ENCODE data around the gene M1AP.
"Not testable (repeated sequence)": the region's sequence is repeated elsewhere in the genome, so short reads cannot be mapped to it uniquely, and the experiment has no call there.

M1AP gene

DNA sequence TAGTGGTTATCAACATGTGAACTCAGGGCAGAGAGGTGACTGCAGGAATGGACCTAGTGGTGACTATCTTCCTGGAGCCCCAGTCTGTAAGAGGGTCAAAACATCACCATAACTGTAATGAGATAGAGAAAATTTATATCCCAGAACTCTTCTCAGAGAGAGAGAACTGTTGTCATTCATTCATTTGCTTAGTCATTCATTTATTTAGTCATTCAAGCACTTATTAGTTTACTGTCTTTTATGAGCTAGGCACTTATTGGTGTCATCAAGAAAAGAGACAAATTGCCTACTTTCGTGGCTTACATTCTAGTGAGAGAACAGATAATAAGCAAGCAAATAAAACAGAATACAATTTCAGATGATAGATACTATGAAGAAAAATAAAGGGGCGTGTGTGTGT, 59.5 kb downstream of the M1AP start:
- DNase-seq, result no peak

DNA sequence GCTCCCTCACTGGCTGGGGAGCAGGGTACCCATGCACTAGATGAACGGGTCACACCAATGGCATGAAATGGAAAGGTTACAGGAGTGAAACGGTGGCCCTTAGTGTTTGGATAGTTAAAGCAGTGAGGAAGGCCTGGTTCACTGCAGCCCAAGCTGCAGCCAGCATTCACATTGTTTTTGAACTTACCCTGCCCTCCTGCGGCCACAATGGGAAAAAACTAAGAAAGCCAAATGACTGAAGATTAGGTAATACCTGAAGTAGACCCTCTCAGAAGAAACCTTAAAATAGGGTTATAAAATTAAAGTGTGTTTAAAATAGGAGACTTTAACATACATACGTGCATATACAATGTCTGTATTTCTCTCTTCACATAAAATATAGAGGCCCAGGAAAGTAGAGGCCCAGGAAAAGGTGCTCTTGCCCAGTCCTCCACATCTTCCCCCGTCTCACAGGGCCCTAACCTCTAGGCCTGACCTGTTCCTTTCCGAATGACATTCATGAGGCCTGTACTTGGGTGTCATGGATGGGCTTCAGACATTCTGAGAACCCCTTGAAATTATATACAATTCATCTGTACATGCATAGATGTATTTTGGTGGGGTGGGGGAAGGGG, 60.4 kb downstream of the M1AP start:
- peak; percentile 70 for DNase-seq

DNA sequence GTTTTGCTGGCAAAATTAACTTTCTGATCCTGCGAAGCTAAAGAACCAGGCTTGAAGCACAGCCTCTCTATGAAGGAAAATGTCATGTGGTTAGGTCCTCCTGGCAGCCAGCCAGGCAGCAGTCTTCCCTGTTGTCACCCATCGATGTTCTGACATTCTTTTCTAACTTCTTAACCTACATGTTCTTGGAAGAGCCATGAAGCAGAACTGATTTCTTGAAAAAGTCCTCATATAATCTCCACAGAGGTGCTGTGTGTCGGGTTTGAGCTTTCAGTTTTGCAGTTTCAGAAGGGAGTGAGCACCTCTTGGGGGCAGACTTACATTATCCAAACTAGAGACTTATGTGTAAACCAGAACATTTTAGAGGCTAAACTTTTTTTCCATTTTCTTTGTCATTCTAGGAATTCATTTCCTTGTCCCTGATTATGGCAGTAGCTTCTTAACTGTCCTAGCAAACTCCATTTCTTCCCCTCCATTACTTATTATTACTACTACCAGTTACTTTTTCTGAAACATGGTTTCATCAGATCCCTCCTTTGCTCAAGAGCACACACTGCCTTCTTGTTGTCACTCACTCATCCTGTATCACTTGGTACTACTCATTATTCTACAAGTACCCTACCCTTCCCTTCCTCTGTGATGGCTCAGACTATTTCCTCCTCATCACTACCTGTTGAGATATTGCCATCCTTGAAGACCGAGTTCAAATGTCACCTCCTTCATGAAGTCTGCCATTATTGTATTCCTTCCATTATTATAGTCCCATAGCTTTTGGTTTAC, 62.5 kb downstream of the M1AP start:
- peak; percentile 35 for DNase-seq

DNA sequence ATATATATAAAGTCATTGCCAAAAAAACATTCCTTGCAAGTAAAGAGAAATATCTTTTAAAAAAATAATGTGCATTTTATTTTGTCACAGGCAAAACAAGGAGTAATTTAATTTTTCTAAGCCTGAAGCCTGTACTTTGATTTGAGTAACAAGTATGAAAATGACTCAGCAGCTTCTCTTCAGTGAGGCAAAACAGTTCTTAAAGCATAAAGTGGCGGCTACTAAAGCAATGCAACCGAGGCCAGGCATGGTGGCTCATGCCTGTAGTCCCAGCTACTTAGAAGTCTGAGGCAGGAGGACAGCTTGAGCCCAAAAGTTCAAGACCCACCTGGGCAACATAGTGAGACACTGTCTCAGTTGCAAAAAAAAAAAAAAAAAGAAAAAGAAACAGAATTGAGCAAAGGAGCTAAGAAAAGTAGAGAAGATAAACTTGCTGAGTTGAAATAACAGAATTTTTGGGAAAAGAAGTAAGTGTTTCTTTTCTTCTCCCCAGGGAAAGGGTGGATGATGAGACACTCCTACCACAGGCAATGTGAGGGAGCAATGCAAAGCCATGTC, 64.0 kb downstream of the M1AP start:
- peak; percentile 40 for DNase-seq

DNA sequence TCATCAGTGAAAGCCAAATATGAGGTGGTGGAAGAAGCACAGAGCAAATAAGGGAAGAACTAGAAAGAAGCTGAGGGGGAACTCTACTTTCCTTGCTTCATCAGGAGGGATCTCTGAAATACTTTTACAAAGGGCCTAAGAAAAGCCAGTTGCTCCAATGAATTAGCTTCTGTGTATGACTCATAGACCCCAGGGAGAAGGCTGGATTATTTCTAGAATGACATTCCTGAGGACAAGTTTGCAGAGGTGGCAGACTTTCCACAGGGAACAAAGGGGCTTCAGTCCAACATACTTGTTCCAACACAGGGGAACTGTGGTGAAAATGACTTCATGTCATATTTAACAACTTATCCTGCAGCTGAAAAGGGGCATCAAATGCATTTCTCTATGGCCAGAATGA, 64.6 kb downstream of the M1AP start:
- no peak for DNase-seq

DNA sequence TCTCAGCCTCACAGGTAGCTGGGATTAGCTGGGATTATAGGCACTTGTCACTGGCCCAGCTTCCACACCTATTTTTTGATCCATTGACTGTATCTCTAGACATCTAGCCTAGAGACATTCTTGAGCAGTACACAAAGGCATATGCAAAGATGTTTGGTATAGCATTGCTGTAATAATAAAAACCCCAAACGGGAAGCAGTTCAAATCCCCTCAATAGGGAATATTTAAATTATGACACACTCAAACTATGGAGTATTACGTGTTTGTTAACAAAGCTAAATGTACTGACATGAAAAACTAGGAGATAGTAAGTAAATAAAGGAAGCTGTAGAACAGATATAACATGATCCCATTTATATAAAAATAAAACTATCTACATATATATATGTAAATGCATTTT, 65.9 kb downstream of the M1AP start:
- no peak for DNase-seq

DNA sequence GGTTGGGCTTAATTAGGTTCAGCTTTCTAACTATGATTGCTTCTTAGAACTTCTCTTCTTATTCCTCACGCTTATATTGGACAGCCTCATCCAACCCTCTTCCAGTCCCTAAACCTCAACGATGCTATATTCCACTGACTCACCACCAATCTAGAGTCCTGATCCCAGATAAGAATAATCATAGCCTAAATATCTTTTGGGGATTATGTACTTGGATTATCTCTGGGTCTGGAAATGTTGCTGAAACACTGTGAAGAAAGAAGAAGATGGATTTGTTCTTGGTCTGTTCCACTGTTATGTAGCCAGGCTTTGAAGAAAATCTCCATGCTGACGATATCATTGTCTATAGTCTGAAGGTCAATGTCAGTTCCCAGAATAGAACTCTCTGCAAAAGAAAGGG, 66.7 kb downstream of the M1AP start:
- no peak for DNase-seq

DNA sequence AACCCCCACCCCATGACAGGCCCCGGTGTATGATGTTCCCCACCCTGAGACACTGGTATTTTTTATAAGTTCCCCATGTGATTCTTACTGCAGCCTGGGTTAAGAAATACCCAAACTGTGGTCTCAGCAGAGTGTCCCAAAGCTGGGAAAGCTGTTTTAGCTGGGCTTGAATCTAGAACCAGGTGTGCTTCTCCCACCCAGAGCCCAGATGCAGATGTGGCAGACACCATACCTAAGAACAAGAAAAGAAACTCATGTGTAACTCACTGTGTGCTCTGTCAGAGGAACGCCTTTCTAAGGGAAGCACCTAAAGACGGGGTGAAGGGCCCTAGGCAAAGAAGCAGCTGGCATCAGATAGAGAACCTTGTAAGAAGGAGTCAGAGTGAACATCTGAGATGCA, 69.7 kb downstream of the M1AP start:
- no peak for DNase-seq

DNA sequence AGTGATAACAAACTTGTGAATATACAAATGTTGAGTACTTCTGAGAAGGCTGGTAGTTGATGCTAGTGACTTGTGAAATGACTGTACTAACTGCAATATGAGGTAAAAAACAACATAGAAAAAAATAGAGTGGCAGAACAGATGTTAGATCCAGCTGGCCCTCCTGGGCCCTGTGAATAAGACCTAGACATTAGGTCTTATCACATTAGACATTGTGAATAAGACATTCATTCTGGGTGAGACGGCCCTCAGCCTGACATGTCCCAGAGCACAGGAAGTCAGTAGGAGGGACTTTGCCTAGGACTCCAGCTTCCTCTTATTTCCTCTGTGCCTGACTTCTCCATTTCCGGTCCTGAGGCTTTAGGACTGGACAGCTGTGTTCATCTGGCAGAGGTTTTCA, 70.7 kb downstream of the M1AP start:
- peak; percentile 17 for DNase-seq

DNA sequence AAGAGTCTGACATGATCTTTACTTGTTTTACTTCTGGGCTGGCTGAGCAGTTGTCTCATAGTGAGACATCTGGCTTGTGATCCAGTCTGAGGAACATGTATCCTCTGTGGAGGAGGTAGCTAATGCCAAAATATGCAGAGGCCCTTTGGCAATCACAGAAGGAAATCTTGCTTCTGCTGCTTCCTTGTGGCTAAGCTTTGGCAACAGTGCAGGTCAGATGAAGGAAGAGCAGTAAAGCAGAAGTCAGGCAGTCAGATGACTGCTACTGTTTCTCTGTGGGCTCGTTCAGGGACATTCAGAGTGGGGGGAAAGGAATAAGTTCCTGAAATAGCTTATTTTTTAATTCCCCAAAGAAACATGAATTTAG, 71.3 kb downstream of the M1AP start:
- DNase-seq, result no peak

DNA sequence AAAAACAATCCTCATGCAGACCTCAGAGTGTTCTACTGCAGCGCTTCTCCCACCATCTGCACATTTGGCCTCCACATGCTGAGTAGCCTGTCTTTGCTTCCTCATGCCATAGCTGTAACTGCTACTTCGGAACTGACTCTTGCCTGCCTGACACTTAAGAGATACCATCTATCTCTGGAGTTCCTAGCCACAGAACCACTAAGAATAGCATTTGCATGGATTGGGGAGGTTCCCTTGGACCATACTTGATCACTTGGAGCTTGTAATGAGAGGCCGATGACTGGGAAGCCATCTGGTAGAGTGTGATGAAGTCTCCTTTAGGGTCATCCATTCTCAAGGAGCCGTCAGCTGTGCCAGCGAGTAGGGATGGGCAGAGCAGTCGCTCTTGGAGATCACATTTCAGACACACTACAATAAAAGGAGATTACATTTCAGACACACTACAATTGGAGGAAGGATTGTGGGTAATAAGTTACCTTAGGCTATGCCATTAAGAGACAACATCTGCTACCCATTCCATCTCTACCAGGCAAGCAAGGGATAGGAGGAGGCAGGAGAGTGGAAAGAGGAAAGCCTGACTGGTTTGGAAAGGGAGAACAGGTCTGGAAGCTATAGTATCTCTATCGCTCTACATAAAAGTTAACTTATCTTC, 71.8 kb downstream of the M1AP start:
- no peak for DNase-seq

DNA sequence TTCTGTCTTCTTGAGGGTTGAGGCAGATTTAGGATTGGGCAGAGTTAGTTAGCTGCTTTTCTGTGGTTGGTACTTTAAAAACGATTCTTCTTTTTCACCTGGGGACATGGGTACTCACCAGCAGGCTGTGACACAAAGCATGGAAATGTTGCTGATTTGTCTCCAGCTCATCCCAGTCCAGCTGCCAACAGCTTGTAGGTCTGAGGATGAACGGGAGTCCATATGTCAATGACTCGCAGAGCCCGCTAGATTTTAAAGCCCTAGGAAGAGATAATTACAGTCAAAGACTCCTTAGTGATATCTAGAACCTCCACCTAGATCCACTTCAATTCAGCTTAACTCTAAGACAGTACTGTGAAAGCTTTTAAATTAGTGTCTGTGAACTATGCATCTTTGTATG, 72.8 kb downstream of the M1AP start:
- no peak for DNase-seq

DNA sequence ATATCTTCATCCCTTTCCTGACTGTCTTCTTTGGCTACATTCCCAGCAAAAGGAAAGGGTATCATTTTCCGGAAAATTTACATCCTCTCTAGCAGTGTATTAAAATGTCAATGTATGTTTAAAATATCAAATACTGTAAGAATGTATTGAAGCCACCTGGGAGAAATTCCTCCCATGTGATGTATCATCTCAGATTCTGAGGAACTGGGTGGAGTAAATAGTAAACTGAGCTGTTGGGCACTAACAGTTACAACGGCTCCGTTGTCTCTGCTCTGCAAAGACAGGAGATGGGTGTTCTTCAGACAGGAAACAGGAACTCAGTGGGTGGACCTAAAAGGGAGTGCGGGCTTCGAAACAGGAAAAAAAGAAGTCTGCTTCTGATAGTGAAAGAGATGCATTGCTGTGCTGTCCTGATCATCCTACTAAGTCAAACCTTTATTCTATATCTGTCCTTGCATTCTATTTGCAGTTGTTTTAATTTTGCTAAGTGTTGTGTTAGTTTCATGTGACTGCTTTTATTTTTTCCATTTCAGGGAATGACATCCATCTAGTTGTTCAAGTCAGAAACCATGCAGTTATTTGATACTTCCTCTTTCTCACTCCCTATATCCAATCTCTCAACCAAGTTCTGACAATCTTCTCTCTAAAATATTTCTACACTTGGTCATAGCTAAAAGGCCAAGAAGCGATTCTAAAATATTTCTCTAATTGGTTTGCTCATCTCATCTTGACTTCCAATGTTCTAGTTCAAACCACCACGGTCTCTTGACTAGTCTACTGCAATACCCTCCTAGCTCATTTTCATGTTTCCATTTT, 74.2 kb downstream of the M1AP start:
- no peak for DNase-seq

DNA sequence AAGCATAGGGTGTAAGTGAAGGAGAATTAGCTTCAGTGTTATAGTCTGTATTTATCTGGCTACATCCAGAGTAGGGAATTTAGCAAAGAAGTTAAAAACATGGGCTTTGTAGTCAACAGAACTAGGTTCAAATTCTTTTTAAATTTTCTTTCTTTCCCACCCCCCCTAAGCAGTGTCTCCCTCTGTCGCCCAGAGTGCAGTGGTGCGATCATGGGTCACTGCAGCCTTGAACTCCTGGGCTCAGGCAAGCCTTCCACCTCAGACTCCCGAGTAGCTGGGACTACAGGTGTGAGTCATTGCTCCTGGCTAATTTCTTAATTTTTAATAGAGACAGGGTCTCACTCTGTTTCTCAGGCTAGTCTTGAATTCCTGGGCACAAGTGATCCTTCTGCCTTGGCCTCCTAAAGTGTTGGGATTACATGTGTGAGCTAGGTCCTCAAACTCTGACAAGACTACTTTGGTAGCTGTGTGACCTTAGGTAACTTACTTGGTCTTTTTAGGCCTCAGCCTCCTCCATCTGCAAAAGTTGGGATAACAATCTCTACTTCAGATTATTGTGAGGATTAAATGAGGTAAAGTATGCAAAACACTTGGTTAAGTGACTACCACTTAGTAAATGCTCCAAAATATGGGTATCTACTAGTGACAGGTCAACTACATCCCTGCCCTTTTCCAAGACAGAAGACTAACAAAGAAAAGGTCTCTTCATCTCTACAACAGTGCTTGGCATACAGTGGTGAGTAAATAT, 75.8 kb downstream of the M1AP start:
- DNase-seq, result no peak

DNA sequence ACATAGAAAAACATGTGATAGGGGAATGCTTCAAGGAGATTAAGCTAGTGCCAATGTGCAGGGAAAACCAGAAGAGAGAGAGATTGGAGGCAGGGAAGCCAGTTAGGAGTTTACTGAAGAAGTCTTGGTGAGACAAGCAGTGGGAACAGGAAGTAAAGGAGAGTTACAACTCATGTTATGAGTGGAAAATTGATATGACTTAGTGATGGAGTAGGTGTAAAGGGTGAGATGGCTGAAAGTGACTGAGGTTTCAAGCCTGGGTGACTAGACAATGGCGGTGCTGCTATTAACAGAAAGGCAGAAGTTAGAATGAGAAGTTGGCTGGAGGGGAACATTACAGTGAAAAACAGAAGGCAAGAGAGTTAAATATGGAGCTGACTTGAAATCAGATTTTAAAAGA, 77.1 kb downstream of the M1AP start:
- DNase-seq, result no peak

DNA sequence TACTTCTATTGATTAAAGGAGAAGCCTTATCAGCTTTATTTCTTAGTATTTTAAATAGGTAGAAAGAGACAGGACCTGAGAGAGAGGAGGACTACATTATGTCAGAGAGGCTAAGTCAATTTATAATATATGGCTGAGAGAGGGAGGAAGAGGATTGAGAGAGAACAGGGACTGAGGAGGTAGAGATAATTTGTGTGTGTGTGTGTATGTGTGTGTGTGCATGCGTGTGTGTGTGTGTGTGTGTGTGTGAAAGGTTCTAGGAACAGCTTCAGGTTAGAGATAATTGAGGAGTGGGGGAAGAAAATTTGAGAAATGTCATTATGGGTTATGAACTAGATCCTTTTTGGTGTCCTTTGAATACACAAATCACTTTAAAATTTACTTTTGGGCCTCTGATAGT, 78.4 kb downstream of the M1AP start:
- no peak for DNase-seq

DNA sequence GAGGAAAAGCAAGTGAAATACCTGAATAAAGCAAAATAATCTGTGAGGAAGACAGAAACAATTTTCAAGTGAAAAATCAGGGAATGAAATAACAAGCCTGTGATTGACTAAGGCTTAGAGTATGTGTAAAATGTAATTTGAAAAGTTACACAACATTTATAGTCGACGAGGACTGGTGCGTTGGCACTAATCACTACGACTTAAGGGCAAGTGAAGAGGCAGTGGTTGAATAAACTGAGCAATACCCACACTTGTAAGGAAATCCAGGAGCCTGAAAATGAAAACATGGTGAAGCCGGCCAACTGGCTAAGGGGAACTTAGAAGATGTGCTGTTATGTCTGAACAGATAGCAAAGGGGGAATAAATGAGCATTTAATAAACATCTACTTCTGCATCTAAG, 80.2 kb downstream of the M1AP start:
- no peak for DNase-seq

DNA sequence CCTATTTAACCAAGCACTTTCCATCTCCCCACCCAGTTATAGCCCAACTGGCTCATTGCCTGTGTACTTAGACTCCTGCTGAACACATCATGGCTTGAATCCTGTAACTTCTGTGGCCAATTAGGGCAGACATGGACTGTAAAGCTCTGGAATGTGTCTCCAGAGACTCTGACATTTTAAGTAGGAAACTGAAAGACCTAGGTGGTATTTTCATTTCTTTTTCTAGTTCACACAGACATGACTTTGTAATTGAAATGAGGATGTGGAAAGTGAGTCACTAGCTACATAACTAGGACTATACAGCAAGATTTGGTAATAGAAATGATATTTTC, 81.4 kb downstream of the M1AP start:
- no peak for DNase-seq

DNA sequence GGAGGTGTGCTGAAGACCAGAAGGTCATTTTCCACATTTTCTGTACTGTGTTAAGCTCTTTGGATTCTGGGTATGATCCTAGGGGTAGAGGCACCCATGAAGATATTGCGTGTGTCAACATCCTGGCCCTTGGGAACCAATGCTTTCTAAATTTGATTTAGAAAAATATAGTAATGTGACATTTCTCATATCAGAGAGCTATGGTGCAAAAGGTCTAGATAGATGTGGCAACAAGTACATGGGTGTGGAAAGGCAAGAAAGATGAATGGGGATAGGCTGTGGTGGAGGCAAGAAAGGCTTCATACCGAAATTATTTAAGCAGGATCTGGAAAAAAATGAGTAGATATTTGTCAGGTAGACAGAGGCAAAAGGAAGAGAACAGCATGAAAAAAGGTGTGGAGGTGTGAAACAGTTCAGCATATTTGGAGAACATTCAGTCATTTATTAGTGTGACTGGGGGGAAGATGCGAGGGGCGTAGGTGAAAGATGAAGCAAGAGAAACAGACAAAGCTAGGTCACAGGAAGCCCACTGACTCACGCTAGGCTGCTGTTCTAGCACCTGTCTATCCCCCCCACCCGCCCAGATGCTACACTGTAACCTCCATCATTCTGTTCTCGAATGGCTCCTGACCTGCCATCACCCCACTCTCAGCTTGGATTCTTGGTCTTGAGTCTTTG, 81.9 kb downstream of the M1AP start:
- DNase-seq, result no peak

DNA sequence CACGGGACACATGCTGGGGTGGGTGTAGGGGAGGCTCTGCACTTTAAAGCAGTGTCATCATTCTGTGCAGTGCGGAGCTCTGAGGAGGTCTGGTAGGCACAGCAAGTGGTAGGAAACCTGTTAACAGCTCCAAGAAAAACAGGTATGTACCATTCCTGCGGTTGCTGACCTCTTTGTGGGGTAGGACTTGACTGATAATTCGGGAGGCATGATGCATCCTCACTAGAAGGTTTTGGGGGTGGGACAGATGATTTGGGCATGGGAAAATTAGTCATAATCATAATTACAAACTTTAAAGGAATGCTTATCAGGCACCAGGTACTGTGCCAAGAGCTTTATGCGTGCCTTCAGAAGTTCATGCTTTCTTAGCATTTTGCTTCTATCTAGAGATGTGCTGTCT, 83.9 kb downstream of the M1AP start:
- no peak for DNase-seq

DNA sequence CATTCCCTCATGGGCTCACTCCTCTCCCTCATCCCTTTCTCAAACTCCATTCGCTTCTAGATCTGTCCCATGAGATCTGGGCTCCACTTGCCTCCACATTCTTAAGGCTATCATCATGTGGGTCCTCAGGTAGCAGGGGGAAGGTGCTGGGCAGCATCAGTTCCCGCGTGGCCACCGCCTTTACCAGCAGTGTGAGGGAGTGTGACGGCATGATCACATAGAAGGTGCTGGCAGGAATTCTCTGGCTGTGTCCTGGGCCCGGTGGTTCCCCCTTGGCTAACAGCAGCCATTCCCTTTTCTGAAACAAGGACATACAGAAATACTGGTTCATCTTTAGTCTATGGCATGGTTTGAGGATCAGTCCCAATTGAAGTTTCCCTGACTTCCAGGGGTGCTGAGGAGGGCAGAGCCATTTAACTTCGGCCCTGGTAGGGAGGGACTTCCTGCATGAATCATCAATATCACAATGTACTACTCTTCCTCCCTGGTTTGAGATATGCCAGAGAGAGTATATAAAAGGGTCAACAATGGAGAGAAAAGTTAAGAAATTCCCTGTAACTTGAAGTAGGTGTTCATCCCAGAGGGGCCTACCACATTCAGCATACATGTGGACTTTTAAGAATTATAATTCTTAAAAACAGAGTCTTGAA, 85.9 kb downstream of the M1AP start:
- DNase-seq, result no peak

DNA sequence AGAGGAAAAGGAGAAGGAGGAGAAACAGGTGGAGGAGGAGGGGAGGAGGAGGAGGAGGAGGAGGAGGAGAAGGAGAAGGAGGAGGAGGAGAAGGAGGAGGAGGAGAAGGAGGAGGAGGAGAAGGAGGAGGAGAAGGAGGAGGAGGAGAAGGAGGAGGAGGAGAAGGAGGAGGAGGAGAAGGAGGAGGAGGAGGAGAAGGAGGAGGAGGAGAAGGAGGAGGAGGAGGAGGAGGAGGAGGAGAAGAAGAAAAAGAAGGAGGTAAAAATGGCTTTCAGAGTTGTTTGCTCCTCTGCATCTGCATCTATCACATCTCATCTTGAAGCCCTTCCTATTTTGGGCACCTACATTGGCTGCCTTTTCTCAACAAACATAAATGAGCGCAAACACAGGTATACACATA, 87.1 kb downstream of the M1AP start:
- not testable (repeated sequence) for DNase-seq

Data from activated CD4-positive, alpha-beta T cell treated with anti-CD3 and anti-CD28 coated beads for 48 hours (primary cell).